ENCODE data around the gene CTSE.

Gene CTSE

DNA sequence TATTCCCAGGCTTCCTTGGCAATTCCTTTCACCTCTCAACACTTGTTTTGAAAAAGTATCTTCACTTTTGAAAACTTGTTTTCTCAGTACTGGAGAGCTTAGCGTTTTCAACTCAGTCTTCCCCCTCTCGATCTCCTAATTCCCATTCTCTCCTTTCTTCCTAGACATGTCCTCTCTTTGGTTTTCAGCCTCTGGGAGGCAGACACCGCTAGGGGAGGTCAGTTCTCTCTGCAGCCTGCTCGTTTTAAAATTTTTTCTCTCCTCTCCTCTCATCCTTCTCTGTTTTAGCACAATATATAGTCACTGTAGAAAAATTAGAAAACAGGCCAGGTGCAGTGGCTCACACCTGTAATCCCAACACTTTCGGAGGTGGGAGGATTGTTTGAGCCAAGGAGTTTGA lies 16.6 kb upstream of the CTSE start:
- no peak for TF ChIP-seq CTCF (IDR thresholded peaks at IDR 0.05)
- Histone ChIP-seq H3K36me3 (no peaks in the 10 kb centered on the region), H3K9me3 (no peaks in the 10 kb centered on the region), H3K27ac (no peak overlapping the region), H3K4me1 (ENCODE audit: control insufficient read depth in 1 of 2, insufficient read depth in 1 of 2, low read depth in 1 of 2, low read length in 1 of 2) (no peaks in the 10 kb centered on the region), H3K4me3 (ENCODE audit: low read depth in 1 of 2, low read length in 1 of 2) (no peak overlapping the region), H3K27me3 (peaks cover 3% of the 10 kb centered on the region)

DNA sequence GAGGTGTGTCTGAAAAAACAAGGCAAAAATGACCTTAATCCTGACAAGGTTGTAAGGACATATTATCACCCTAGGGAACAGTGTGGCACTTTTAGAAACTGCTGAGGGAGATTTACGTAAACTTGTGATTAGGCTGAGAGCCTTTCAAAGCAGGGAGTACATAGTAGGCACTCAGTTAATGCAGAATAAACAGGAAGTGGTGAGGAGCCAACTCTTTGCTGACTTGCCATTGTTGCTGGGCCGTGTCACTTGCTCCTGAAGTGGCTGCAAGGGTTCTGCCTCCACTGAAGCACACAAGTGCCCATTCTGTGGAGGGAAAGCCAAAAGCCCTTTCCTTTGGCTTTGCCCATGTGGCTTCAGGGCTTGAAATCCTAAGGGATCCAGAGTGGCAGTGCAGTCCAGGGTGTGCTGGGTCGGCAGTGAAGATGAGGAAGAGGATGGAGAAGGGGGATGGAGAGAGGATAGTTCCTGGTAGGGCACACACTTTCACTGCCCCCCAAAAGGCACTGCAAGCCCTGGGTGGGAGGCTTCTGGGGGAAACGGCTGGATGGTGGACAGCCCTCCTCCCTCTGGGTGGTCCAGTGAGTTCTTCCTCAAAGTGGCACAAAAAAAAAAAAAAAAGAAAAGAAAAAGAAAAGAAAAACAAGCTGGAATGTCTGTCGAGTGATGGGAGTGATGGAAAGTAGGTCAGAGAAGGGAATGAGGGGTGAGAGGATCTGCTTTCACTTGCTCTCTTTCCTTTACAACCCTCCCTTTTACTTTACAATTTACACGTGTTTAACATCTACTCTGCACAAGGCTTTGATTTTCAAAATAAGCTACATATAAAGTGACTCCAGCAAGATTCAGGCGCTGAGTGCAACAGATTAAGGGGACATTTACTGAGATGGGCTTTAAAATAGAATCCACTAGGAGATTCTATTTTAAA lies 15.6 kb upstream of the CTSE start:
- no peak for TF ChIP-seq CTCF (IDR thresholded peaks at IDR 0.05)
- Histone ChIP-seq H3K9me3 (no peaks in the 10 kb centered on the region), H3K27me3 (peaks cover 12% of the 10 kb centered on the region), H3K27ac (no peak overlapping the region), H3K4me3 (ENCODE audit: low read depth in 1 of 2, low read length in 1 of 2) (no peak overlapping the region), H3K36me3 (no peaks in the 10 kb centered on the region), H3K4me1 (ENCODE audit: control insufficient read depth in 1 of 2, insufficient read depth in 1 of 2, low read depth in 1 of 2, low read length in 1 of 2) (peaks cover 0 to 5% of the 10 kb centered on the region in 2 experiments)

DNA sequence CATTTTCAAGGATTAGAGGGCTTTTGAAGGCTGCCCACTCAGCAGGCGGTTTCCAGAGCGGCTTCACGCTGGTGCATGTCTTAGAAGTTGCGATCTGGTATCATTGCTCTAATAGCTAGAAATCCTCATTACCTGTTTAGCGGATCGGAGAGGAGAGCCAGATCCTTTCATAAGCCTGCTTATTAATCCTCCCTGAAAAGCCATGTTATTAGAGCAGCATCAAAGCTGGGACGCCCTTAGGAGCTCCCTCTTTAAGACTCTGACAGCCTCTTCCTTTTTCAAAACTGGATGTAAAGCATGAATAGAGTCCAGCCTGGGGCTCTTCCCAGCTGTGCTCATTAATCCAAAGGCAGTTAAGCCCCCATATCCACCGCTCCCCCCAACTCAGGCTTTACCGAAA lies 13.9 kb upstream of the CTSE start:
- Histone ChIP-seq H3K36me3 (no peaks in the 10 kb centered on the region), H3K27me3 (peaks cover 12% of the 10 kb centered on the region), H3K4me1 (ENCODE audit: control insufficient read depth in 1 of 2, insufficient read depth in 1 of 2, low read depth in 1 of 2, low read length in 1 of 2) (peaks cover 0 to 5% of the 10 kb centered on the region in 2 experiments), H3K9me3 (no peaks in the 10 kb centered on the region), H3K27ac (no peak overlapping the region), H3K4me3 (ENCODE audit: low read depth in 1 of 2, low read length in 1 of 2) (no peak overlapping the region)
- no peak for TF ChIP-seq CTCF (IDR thresholded peaks at IDR 0.05)

DNA sequence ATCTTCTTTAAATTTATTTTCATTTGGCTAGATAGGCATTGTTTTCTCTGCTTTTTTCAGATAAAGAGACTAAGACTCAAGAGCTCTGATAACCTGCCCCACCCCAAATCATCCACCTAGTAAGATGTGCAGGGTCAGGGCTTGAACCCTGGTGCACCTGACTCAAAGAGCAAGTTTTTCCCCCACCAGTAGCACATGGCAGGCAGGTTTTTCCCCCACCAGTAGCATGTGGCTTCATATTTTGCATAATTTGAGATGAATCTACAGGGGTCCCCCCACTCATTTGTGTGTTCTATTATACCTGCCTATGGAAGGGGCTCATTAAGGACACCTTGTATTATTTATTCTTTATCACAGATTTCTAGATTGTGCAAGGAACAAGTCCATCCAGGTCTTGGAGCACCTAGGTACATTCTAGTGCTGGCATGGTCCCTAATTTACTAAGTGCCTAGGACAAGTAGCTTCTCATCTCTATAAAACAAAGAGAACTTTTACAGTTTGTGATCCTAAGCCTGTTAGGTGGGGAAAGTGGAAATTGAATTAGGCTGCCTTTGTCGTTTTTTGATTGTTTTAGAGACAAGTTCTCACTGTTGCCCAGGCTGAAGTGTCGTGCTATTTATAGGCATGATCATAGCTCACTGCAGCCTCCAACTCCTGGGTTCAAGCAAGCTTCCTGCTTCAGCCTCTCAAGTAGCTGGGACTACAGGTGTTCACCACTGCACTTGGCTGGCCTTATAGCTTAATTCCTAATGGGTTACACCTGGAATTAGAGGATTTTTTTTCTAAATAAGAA lies 13.2 kb upstream of the CTSE start:
- Histone ChIP-seq H3K27ac (no peak overlapping the region), H3K36me3 (no peaks in the 10 kb centered on the region), H3K9me3 (no peaks in the 10 kb centered on the region), H3K4me1 (ENCODE audit: control insufficient read depth in 1 of 2, insufficient read depth in 1 of 2, low read depth in 1 of 2, low read length in 1 of 2) (peaks cover 0 to 5% of the 10 kb centered on the region in 2 experiments), H3K27me3 (peaks cover 12% of the 10 kb centered on the region), H3K4me3 (ENCODE audit: low read depth in 1 of 2, low read length in 1 of 2) (no peak overlapping the region)
- no peak for TF ChIP-seq CTCF (IDR thresholded peaks at IDR 0.05)

DNA sequence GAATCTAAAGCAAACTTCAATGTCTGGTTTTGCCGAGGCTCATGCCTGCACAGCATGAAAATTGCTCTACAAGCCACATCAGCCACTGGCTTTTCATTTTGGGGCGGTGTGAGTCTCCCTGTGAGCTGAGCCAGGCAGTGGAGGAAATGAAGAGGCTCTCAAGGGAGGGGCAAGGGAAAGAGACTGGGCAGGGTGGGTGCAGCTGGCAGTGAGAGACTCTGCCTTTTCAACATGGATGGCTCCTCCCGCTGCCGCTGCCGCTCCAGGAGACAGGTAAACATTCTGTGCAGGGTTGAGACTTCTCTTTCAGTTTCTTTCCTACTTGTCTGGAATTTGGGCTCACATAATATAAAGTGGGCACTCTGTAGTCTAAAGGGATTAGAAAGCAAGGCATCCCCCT lies 11.3 kb upstream of the CTSE start:
- Histone ChIP-seq H3K27me3 (peaks cover 12% of the 10 kb centered on the region), H3K4me1 (ENCODE audit: control insufficient read depth in 1 of 2, insufficient read depth in 1 of 2, low read depth in 1 of 2, low read length in 1 of 2) (peaks cover 0 to 5% of the 10 kb centered on the region in 2 experiments), H3K27ac (no peak overlapping the region), H3K4me3 (ENCODE audit: low read depth in 1 of 2, low read length in 1 of 2) (no peak overlapping the region), H3K36me3 (no peaks in the 10 kb centered on the region), H3K9me3 (no peaks in the 10 kb centered on the region)
- TF ChIP-seq CTCF (IDR thresholded peaks at IDR 0.05): no peak
